Brain microvascular endothelial cell (primary cell): ENCODE measurements around the gene TERB1.

Source experiments
- DNase-seq: peaks from one replicate; pipeline ENCODE4 v3.0.0-alpha.2; 2020
- H3K27ac ChIP-seq: fragments of 250-450 bp; sonication (Bioruptor Pico); 2 replicates; pipeline ENCODE4 v1.5.1; 2020; ENCODE audit warnings: mild to moderate bottlenecking, moderate library complexity
- H3K27me3 ChIP-seq: fragments of 250-450 bp; sonication (Bioruptor Pico); replicated peaks from 2 replicates; pipeline ENCODE4 v1.5.1; 2020; ENCODE audit warnings: mild to moderate bottlenecking
- H3K36me3 ChIP-seq: fragments of 250-450 bp; sonication (Bioruptor Pico); replicated peaks from 2 replicates; pipeline ENCODE4 v1.5.1; 2020; ENCODE audit warnings: mild to moderate bottlenecking
- H3K4me3 ChIP-seq: 2 replicates; pipeline ENCODE4 v1.5.1; 2011; ENCODE audit warnings: low read depth, mild to moderate bottlenecking, control low read depth, low read length, moderate library complexity
- in situ Hi-C: cut with HindIII; loops from 2 replicates; pipeline ENCODE4 v1.10.0; 2017; ENCODE audit warnings: low sequenced_read_pairs, low pct_ligation_motif_present
- TF ChIP-seq, protein P1 (sequence below): IDR thresholded peaks from 2 replicates; pipeline ENCODE4 v1.5.1; 2011; ENCODE audit warnings: low read depth, mild to moderate bottlenecking, moderate library complexity, low read length, control low read depth, inconsistent platforms; ENCODE audit errors: missing control alignments

TERB1 gene

DNA sequence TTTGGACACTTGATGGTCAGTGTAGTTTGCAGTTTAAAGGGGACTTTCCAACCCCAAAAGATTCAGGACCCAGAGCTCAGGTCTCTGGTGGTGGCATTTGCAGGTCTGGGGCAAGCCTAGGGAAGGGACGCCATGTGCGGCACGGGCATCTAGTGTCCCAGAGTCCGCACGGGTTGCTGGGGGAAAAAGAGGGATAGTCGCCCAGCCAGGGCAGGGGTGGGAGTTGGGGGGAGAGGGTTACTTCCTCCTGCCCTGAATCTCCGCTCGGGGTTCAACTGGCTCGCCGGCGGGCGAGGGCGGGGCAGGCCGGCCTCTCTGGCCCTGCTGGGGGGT lies 42.6 kb upstream of the TERB1 start:
- TF ChIP-seq, protein P1, sequence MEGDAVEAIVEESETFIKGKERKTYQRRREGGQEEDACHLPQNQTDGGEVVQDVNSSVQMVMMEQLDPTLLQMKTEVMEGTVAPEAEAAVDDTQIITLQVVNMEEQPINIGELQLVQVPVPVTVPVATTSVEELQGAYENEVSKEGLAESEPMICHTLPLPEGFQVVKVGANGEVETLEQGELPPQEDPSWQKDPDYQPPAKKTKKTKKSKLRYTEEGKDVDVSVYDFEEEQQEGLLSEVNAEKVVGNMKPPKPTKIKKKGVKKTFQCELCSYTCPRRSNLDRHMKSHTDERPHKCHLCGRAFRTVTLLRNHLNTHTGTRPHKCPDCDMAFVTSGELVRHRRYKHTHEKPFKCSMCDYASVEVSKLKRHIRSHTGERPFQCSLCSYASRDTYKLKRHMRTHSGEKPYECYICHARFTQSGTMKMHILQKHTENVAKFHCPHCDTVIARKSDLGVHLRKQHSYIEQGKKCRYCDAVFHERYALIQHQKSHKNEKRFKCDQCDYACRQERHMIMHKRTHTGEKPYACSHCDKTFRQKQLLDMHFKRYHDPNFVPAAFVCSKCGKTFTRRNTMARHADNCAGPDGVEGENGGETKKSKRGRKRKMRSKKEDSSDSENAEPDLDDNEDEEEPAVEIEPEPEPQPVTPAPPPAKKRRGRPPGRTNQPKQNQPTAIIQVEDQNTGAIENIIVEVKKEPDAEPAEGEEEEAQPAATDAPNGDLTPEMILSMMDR = no peak

DNA sequence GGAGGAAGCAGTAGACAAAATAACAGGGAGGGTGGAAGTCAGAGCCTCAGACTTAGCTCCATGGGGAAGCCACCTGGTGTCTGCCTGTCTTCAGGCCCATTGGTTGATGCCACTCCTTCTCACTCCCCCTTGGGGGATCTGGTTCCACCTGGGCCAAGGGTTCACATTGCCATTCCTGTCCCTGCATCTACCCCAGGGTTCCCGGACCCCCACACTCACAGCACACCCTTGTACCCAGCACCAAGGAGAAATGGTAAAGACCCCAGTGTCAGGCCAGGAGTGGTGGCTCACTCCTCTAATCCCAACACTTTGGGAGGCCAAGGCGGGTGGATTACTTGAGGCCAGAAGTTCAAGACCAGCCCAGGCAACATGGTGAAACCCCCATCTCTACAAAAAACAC lies 41.8 kb upstream of the TERB1 start:
- in situ Hi-C loops = no loop called here
- TF ChIP-seq, protein P1 = no peak
- Histone ChIP-seq H3K36me3 (no peaks in the 10 kb centered on the region), H3K4me3 (no peak overlapping the region), H3K27ac (no peak overlapping the region), H3K27me3 (peaks cover 32% of the 10 kb centered on the region)
- DNase-seq = no peak

More for the DNA sequence above, 42.6 kb upstream of the TERB1 start:
- Histone ChIP-seq H3K4me3 (no peak overlapping the region), H3K27me3 (peaks cover 34% of the 10 kb centered on the region), H3K36me3 (no peaks in the 10 kb centered on the region), H3K27ac (no peak overlapping the region)
- no peak for DNase-seq
- in situ Hi-C loops = no loop called here

DNA sequence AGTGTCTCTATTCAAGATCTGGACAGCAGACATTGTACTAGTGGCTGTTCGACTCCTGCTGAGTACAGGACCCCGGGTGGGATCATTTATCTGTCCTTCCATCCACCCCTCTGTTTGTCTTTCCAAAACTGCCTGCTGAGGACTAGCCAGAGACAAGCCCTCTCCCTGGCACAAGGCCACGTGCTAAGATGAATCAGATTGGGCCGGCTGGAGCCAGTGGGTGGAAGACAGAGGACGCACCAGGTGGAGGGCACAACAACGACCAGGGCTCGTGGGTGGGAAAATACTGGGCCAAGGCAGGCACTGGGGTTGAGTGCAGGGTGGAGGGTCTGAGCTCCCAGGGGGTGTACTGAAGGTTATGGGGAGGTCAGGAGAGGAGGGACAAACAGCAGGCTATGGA lies 41.4 kb upstream of the TERB1 start:
- in situ Hi-C loops = no loop called here
- Histone ChIP-seq H3K27ac (no peak overlapping the region), H3K27me3 (peaks cover 32% of the 10 kb centered on the region), H3K36me3 (no peaks in the 10 kb centered on the region), H3K4me3 (no peak overlapping the region)
- no peak for DNase-seq
- TF ChIP-seq, protein P1 = no peak

DNA sequence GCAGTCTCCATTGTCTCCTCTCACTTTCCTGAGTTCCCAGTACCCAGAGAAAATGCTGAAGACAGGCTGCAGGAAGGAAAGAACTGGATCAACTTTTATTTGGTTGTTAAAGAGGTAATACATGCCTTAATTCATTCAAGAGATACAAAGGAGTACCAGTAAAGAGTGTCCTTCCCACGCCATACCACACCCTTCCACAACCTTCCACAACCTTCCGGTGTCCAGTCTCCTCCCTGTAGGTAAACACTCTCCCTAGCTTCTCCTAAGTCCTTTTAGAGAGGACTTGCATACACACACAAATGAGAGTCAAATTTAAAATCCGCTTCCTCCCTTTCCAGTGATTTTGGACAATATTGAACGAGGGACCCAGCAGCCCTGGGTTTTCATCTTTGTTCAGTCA lies 40.0 kb upstream of the TERB1 start:
- in situ Hi-C loops = no loop called here
- H3K4me3 ChIP-seq = no peak overlapping the region
- H3K27me3 ChIP-seq = peaks cover 22% of the 10 kb centered on the region
- DNase-seq = no peak
- H3K27ac ChIP-seq = no peak overlapping the region
- TF ChIP-seq, protein P1 = no peak
- no peaks in the 10 kb centered on the region for H3K36me3 ChIP-seq

DNA sequence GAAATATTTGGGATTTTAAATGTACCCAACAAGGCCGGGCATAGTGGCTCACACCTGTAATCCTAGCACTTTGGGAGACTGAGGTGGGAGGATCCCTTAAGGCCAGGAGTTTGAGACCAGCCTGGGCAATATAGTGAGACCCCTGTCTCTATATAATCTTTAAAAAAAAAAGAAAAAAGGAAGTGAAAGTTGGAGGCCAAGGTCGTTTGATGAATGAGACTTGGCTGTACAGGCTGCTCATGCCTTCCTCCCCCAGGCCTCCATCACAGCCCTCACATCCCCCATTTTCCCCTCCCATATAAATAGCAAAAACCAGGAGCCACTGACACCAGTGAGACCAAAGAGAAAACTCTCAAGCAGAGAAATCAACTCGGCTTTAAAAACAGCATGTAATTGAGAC lies 39.5 kb upstream of the TERB1 start:
- TF ChIP-seq, protein P1 = no peak
- Histone ChIP-seq H3K27me3 (peaks cover 17% of the 10 kb centered on the region), H3K4me3 (no peak overlapping the region), H3K36me3 (no peaks in the 10 kb centered on the region), H3K27ac (no peak overlapping the region)
- in situ Hi-C loops = no loop called here
- no peak for DNase-seq

DNA sequence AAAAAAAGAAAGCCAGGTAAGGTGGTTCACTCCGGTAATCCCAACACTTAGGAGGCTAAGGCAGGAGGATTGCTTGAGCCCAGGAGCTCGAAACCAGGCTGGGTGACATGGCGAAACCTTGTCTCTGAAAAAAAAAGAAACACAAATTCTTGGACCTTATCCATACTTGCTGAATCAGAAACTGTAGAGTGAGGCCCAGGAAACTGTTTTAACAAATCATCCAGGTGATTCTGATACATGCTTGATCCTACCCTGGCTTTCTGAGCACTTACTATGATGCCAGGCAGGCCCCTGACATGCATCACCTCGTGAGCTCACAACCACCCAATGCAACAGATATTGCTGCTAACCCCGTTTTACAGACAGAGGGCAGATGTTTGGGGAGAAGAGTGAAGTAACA lies 33.4 kb upstream of the TERB1 start:
- H3K27me3 ChIP-seq = no peaks in the 10 kb centered on the region
- TF ChIP-seq, protein P1 = no peak
- H3K27ac ChIP-seq = no peak overlapping the region

More for the DNA sequence above, 33.4 kb upstream of the TERB1 start:
- Histone ChIP-seq H3K36me3 (no peaks in the 10 kb centered on the region), H3K4me3 (no peak overlapping the region)
- in situ Hi-C loops = no loop called here
- no peak for DNase-seq
